Fibroblast of lung (primary cell): ENCODE data around the gene SSTR1. TPM values are rescaled to one million over a fixed set of nuclear protein-coding genes. Genes with fewer than 3 reads are reported as not detected.

Experiments
- DNase-seq, 2 donors: peaks; one replicate each; pipeline versions ENCODE4 v3.0.0 to v3.0.0-alpha.2; 2010; ENCODE audit warnings: low read depth in 2 of 2
- H2AFZ ChIP-seq: 2 replicates; pipeline ENCODE4 v1.5.1; 2012; ENCODE audit warnings: low read length, control low read depth, inconsistent platforms
- H3K27ac ChIP-seq: 2 replicates; pipeline ENCODE4 v1.5.1; 2011; ENCODE audit warnings: low read length, control low read depth; ENCODE audit not compliant: insufficient read depth
- H3K27me3 ChIP-seq: 2 replicates; pipeline ENCODE4 v1.5.1; 2011; ENCODE audit warnings: mild to moderate bottlenecking, low read length; ENCODE audit not compliant: control insufficient read depth, insufficient read depth
- H3K36me3 ChIP-seq: 2 replicates; pipeline ENCODE4 v1.5.1; 2011; ENCODE audit warnings: low read length; ENCODE audit not compliant: control insufficient read depth, insufficient read depth
- H3K4me1 ChIP-seq: 2 replicates; pipeline ENCODE4 v1.5.1; 2011; ENCODE audit warnings: low read length; ENCODE audit not compliant: control insufficient read depth, insufficient read depth; ENCODE audit errors: extremely low read depth
- H3K4me2 ChIP-seq: 2 replicates; pipeline ENCODE4 v1.5.1; 2011; ENCODE audit warnings: low read length, control low read depth; ENCODE audit not compliant: insufficient read depth; ENCODE audit errors: extremely low read depth
- H3K4me3 ChIP-seq, 4 experiments: fragments of 200-600 bp in 1 of 4; sonication (generic) in 1 of 4; replicated peaks in 1 of 4; 2 replicates each; pipeline ENCODE4 v1.5.1; 2011 to 2016; ENCODE audit warnings: low read length in 4 of 4, low read depth in 3 of 4, mild to moderate bottlenecking in 3 of 4, control low read depth in 2 of 4, inconsistent platforms in 1 of 4, mixed read lengths in 1 of 4; ENCODE audit not compliant: insufficient read depth in 1 of 4; ENCODE audit errors: control extremely low read depth in 1 of 4
- H3K79me2 ChIP-seq: 2 replicates; pipeline ENCODE4 v1.5.1; 2012; ENCODE audit warnings: mild to moderate bottlenecking, low read length, inconsistent platforms; ENCODE audit not compliant: control insufficient read depth, insufficient read depth
- H3K9ac ChIP-seq: 2 replicates; pipeline ENCODE4 v1.5.1; 2011; ENCODE audit warnings: mild to moderate bottlenecking, low read length, control low read depth; ENCODE audit not compliant: insufficient read depth
- H3K9me3 ChIP-seq: 2 replicates; pipeline ENCODE4 v1.5.1; 2012; ENCODE audit warnings: low read depth, low read length; ENCODE audit not compliant: control insufficient read depth, insufficient read depth
- H4K20me1 ChIP-seq: 2 replicates; pipeline ENCODE4 v1.5.1; 2011; ENCODE audit warnings: low read length; ENCODE audit not compliant: control insufficient read depth, insufficient read depth; ENCODE audit errors: extremely low read depth
- EZH2 ChIP-seq: IDR thresholded peaks from 2 replicates; pipeline ENCODE4 v1.5.1; 2012; ENCODE audit warnings: low read length, control low read depth, mild to moderate bottlenecking; ENCODE audit errors: missing control alignments
- polyA plus RNA-seq, 2 donors: library from polyadenylated mRNA; depleted of rRNA in 1 of 2; stranded (reverse) in 1 of 2; unstranded in 1 of 2; fragments of >200 nt; gene quantifications; 2 replicates each; pipeline ENCODE4 v1.2.1, GENCODE V29; 2011 to 2012; ENCODE audit warnings: missing spikeins in 1 of 2
- total RNA-seq: library from RNA; depleted of rRNA; stranded (reverse); fragments of >200 nt; gene quantifications from 2 replicates; pipeline ENCODE4 v1.2.1, GENCODE V29; 2014
- TF ChIP-seq, protein P1 (sequence below), 2 donors: IDR thresholded peaks in 1 of 2; conservative IDR thresholded peaks in 1 of 2; 1 replicate in 1 of 2; 2 replicates in 1 of 2; pipeline ENCODE4 v1.5.1; 2011 to 2012; ENCODE audit warnings: low read length in 2 of 2, control low read depth in 1 of 2, inconsistent platforms in 1 of 2, low read depth in 1 of 2, mild to moderate bottlenecking in 1 of 2

Gene SSTR1
- total and polyA plus RNA-seq, 2 donors (not counting 1 experiment from before 2014, with no cell fraction given): 3.0 to 7.8 TPM

DNA sequence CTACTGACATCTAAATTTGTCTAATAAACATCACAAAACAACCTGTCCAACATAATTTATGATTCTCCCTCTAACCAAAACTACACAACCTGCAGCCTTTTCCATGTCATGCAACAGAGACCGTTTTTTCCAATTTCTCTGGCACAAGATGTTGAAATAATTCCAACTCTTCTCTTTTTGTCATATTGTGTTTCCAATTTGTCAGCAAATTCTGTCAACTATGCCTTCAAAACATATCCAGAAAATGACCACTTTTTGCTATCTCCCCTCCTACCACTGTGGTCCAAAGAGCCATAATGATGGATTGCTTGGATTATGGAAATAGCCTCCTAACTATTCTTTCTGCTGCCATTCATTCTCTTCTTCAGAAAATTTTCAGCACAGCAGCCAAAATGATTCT, 31.3 kb upstream of the SSTR1 start:
- no peak for TF ChIP-seq EZH2
- TF ChIP-seq, protein P1, sequence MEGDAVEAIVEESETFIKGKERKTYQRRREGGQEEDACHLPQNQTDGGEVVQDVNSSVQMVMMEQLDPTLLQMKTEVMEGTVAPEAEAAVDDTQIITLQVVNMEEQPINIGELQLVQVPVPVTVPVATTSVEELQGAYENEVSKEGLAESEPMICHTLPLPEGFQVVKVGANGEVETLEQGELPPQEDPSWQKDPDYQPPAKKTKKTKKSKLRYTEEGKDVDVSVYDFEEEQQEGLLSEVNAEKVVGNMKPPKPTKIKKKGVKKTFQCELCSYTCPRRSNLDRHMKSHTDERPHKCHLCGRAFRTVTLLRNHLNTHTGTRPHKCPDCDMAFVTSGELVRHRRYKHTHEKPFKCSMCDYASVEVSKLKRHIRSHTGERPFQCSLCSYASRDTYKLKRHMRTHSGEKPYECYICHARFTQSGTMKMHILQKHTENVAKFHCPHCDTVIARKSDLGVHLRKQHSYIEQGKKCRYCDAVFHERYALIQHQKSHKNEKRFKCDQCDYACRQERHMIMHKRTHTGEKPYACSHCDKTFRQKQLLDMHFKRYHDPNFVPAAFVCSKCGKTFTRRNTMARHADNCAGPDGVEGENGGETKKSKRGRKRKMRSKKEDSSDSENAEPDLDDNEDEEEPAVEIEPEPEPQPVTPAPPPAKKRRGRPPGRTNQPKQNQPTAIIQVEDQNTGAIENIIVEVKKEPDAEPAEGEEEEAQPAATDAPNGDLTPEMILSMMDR (conservative IDR thresholded peaks at IDR 0.05 in 1 of 2, IDR thresholded peaks at IDR 0.05 in 1 of 2; ENCODE audit: low read depth in 1 of 2, low read length in 2 of 2): no peak
- no peaks in the 10 kb centered on the region for H3K27me3 ChIP-seq
- no peaks in the 10 kb centered on the region for H3K4me1 ChIP-seq
- no peak overlapping the region for H3K27ac ChIP-seq
- no peaks in the 10 kb centered on the region for H3K9me3 ChIP-seq
- no peaks in the 10 kb centered on the region for H3K36me3 ChIP-seq
- no peak overlapping the region for H3K9ac ChIP-seq
- DNase-seq: no peak
- no peaks in the 10 kb centered on the region for H3K79me2 ChIP-seq
- H3K4me3 ChIP-seq: no peak overlapping the region
- H2AFZ ChIP-seq: no peak overlapping the region
- no peak overlapping the region for H3K4me2 ChIP-seq
- H4K20me1 ChIP-seq: no peaks in the 10 kb centered on the region

DNA sequence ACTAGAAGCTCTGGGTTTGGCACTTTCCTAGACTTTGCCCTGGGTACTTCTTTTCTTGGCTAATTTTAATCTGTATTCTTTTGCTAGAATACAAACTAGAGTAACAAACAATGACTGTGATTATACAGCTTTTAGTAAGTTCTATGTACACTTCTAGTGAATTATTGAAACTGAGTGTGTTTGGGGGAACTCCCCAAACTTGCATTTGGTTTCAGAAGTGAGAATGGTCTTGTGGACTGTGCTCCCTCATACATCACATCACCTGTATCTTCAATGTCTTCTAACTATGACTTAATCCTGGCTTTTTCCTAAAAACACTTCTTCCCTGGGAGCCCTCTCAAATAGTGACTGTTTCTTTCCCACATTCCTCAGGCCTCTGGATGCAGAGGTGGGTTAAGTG, 23.6 kb upstream of the SSTR1 start:
- H3K4me2 ChIP-seq: no peak overlapping the region
- no peak for DNase-seq
- H3K79me2 ChIP-seq: no peaks in the 10 kb centered on the region
- no peaks in the 10 kb centered on the region for H3K9me3 ChIP-seq
- H2AFZ ChIP-seq: no peak overlapping the region
- H3K36me3 ChIP-seq: no peaks in the 10 kb centered on the region
- H3K4me1 ChIP-seq: no peaks in the 10 kb centered on the region
- H3K27ac ChIP-seq: no peak overlapping the region
- H3K27me3 ChIP-seq: no peaks in the 10 kb centered on the region
- no peak overlapping the region for H3K4me3 ChIP-seq
- H3K9ac ChIP-seq: no peak overlapping the region
- TF ChIP-seq EZH2: no peak
- TF ChIP-seq, protein P1 (conservative IDR thresholded peaks at IDR 0.05 in 1 of 2, IDR thresholded peaks at IDR 0.05 in 1 of 2; ENCODE audit: low read depth in 1 of 2, low read length in 2 of 2): no peak
- H4K20me1 ChIP-seq: no peaks in the 10 kb centered on the region

DNA sequence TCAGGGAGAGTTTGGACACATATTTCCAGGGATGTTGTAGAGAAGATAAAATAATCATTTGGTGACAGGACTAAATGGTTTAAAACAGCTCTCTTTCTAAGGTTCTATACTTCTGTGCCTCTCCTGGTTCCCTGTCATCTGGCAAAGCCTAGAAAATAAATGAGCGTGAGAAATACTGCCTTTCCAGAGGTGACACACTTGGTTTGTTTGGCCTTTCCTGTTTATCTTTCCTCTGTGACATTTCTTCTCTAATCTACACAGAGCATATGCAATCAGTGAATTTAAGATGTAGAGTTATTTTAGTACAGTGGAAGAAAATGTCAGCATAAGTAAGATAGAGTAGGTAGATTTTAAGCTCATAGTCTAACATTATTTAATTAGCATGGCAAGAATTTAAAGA, 22.0 kb upstream of the SSTR1 start:
- H3K27me3 ChIP-seq: no peaks in the 10 kb centered on the region
- H3K27ac ChIP-seq: no peak overlapping the region
- TF ChIP-seq, protein P1 (conservative IDR thresholded peaks at IDR 0.05 in 1 of 2, IDR thresholded peaks at IDR 0.05 in 1 of 2; ENCODE audit: low read depth in 1 of 2, low read length in 2 of 2): no peak
- no peak for TF ChIP-seq EZH2
- H3K9me3 ChIP-seq: no peaks in the 10 kb centered on the region
- no peak overlapping the region for H3K9ac ChIP-seq
- H3K4me3 ChIP-seq: no peak overlapping the region
- no peaks in the 10 kb centered on the region for H3K36me3 ChIP-seq
- H3K4me1 ChIP-seq: no peaks in the 10 kb centered on the region
- H3K79me2 ChIP-seq: no peaks in the 10 kb centered on the region
- H2AFZ ChIP-seq: no peak overlapping the region
- H3K4me2 ChIP-seq: no peak overlapping the region
- no peaks in the 10 kb centered on the region for H4K20me1 ChIP-seq
- no peak for DNase-seq
